DMS 273 (cell line): ENCODE data around the gene PHKB.
"Not testable (repeated sequence)": the region's sequence is repeated elsewhere in the genome, so short reads cannot be mapped to it uniquely, and the experiment has no call there.

Experiments
- DNase-seq: peaks from one replicate; lab custom pipeline; 2025; ENCODE audit not compliant: unreplicated experiment; lab: John Stamatoyannopoulos, UW

Gene PHKB

DNA sequence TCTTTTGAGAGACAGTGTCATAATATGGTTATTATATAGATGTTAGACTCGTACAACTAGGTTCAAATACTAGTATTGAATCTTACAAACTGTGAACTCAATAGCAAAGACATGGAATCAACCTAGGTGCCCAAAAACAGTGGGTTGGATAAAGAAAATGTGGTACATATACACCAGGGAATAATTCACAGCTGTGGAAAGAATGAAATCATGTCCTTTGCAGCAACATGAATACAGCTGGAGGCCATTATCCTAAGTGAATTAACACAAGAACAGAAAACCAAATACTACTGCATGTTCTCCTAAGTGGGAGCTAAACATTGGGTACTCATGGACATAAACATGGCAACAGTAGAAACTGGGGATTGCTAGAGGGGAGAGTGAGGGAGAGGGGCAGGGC, 8.1 kb downstream of the PHKB start:
- DNase-seq, result no peak

- no peak for DNase-seq
Observed at GRCh38 chr16:47470211-47470610, 9.1 kb downstream of the PHKB start.

DNA sequence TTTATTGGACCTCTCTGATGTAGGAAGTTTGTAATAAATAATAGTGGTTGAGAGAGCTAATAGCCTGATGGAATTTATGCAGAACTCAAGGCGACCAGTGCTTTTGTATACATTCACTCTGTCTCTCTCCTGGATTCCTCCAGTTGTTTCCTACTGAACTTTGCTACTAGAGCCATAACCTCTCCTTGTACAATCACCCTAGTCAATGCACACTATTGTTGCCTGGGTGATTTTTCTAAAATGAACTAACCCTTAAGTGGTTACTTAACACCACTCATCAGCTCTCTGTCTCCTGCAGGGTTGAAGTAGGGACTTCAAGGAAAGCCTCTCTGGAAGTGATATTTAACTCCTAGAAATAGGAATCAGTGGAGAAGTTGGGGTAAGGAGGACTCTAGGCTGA, 9.7 kb downstream of the PHKB start:
- no peak for DNase-seq

DNA sequence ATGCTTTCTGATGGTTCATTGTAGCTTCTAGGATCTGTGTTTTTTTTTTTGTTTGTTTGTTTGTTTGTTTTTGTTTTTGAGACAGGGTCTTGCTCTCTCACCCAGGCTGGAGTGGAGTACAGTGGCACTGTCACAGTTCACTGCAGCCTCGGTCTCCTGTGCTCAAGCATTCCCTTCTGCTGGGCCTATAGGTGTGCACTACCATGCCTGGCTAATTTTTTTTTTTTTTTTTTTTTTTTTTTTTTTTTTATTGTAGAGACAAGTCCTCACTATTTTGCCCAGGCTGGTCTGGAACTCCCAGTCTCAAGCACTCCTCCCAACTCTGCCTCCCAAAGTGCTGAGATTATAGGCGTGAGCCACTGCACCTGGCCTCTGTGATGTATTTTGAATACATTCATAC, 11.9 kb downstream of the PHKB start:
- not testable (repeated sequence) for DNase-seq

- no peak for DNase-seq
Observed at GRCh38 chr16:47473792-47474191, 12.7 kb downstream of the PHKB start.

DNA sequence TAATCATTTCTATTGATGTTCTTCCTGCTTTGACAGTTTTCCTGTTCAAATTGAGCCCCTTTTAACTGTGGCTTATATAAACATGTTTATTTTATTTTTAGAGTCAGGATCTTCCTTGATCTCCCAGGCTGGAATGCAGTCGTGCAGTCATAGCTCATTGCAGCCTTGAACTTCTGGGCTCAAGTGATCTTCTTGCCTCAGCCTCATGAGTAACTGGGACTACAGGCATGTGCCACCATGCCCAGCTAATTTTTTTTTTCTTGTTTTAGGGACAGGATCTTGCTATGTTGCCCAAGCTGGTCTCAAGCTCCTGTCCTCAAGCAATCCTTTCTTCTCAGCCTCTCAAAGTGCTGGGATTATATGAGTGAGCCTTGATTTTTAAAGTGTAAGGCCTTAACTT, 14.7 kb downstream of the PHKB start:
- no peak for DNase-seq

DNA sequence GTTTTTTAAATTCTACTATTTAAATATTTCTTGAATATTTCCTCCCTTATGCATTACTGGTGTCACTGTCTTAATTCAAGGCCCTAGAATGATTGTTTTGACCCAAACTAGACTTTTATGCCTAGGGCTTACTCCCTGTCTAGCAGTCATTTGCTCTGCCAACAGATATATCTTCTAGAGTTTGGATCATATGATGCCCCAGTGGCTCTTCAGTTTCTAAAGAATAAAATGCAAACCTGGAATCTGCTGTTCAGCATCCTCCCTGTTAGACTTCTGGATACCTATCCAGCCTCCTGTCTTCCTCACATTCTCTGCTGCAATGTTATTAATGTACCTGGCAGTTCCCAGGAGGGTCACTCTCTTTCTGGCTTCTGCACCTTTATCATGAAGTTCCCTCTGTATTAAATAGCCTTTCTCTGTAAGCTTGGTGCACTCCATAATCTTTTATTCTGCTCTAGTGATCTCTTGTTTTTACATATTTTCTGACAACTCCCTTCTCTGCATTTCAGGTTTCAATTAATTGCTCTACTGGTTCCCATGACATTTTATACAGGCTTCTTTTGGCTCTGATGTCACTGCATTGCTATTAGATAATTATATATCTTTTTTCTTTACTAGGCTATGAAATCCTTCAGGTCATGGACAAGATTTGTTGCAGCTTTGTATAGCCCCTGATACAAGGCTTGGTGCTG, 15.7 kb downstream of the PHKB start:
- no peak for DNase-seq

GRCh38 chr16:47477679-47478078, 16.5 kb downstream of the PHKB start:
- DNase-seq, result no peak

DNA sequence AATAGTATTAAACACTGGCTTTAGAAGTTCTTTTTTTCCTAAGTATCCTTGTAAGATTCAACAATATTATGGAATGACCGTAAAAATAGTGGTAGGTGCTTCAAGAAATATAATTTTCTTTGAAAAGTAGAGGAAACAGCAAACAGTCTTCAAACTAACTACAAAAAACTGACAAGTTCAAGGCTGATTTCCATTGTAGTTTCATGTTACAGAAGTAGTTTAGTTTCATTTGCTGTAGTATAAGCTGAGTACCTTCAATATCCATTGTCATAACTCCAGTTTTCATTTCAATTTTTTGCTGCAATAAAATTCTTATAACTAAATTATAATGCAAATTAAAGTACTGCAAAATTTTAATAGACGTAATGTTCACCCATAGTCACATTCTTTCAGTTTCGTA, 19.3 kb downstream of the PHKB start:
- DNase-seq, result no peak

DNA sequence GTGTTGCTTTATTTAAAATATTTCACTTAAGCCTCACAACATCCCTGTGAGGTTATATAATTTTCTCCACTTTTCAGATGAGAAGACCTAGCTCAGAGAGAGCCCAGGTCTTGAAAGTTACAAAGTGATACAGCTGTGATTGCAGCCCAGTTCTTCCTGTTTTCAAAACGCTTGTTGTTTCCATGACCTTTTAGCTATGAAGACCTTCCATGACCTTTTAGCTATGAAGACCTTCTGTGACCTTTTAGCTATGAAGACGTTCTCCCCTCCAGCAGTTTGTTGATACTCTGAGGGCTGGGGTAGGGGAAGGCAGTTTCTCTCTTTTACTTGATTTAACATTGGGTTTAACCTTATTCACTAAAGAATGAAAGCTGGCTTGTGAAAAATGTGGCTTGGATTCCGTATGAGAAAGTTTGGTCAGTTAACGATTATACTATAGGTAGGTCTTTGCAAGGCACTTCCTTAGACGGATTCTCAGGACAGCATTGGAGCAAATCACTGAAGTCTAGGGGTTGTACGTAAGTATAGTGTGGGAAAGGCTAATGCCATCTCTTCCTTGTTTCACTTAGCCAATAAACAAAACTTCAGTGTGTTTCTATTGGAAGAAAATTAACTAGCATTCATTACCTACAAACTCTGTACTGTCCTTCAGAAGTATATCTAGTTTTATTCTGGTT, 20.7 kb downstream of the PHKB start:
- no peak for DNase-seq

GRCh38 chr16:47483616-47484015, 22.5 kb downstream of the PHKB start:
- DNase-seq, result no peak

GRCh38 chr16:47486856-47487255, 25.7 kb downstream of the PHKB start:
- no peak for DNase-seq

DNA sequence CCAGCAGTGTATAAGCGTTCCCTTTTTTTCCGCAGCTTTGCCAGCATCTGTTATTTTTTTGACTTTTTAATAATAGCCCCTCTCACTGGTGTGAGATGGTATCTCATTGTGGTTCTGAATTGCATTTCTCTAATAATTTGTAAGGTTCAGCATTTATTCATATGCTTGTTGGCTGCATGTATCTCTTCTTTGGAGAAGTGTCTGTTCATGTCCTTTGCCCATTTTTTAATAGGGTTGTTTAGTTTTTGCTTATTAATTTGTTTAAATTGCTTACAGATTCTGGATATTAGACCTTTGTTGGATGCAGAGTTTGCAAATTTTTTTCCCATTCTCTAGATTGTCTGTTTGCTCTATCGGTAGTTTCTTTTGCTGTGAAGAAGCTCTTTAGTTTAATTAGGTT, 26.9 kb downstream of the PHKB start:
- DNase-seq, result no peak

DNA sequence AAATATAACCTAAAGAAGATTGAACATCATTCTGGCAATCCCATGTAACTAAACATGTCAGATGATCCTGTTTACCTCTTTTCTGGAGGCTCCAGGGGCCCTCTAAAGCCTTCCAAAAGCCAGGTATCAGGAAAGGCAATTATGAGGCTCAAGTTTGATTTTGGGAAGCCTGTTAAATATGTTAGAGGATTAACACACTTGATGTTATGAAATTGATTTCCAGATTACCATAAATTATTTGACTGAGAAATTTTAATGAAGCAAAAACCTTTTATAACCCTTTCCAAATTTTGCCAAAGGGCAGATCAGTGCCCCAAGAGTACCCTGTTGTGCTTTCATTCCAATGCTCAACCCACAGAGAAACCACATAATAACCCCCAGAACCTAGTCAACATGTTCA, 29.3 kb downstream of the PHKB start:
- DNase-seq, result no peak

- no peak for DNase-seq
Observed at GRCh38 chr16:47492036-47492427, 30.9 kb downstream of the PHKB start.

GRCh38 chr16:47492428-47493377, 31.6 kb downstream of the PHKB start:
- peak; percentile 28 for DNase-seq

DNA sequence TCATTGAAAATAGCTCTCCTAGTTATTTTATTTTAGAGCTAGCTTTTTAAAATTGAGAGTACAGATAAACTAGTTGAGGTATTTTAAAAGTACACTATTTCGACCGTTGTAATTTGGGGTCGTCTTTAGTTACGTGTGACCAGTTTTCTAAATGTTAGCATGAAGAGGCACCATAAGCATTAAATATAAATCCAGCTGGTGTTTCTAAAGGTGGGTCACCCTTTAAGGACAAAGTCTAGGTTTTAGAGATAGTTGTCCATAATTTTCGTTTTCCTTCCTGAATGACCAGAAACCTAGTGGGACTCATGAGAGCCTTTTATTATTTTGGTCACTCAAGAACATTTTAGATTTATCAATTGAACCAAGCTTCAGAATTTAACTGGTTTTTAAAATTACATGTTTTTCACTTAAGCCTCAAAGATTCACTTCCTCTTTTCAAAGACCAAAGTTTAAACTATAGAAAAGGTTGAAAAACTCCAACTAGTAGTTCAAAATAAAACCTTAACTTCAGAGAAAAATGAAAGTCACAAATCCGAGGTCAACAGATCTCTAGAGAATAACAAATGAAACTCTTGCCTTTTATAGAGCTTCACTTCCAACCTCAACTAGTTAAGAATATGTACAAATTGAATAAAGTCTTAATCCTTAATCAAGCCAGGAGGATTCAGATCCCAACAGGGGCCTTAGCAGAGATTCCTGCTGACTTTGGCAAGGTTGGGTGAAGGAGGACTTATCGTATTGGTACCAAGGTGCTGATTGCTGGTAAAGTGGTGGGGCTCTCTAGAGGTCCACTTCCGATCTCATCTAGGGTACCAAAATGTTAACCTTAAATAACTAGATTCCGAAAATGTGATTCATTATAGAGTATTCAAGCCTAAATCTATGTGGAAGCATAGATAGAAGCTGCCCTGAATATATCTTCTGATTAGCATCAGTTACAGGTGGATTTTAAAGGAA, 32.5 kb downstream of the PHKB start:
- DNase-seq, result no peak

- DNase-seq, result no peak
Observed at GRCh38 chr16:47499080-47499699, 38.1 kb downstream of the PHKB start.

GRCh38 chr16:47499700-47500264, 38.7 kb downstream of the PHKB start:
- no peak for DNase-seq

- DNase-seq, result no peak
Observed at GRCh38 chr16:47503936-47504335, 42.8 kb downstream of the PHKB start.
